Testis (tissue), 2 donors: ENCODE data around the gene GLYATL3.

Source experiments
- CTCF ChIP-seq, 3 experiments: fragments of 450-650 bp in 2 of 3; fragments of 200-600 bp in 1 of 3; sonication (generic) in 1 of 3; IDR thresholded peaks; one replicate each; pipeline ENCODE4 v1.5.1; 2016 to 2019; ENCODE audit warnings: antibody characterized with exemption in 3 of 3, mild to moderate bottlenecking in 2 of 3, moderate library complexity in 1 of 3
- POLR2A ChIP-seq: fragments of 450-650 bp; IDR thresholded peaks from one replicate; pipeline ENCODE4 v1.6.1; 2017; ENCODE audit warnings: antibody characterized with exemption, mild to moderate bottlenecking, moderate library complexity

DNA sequence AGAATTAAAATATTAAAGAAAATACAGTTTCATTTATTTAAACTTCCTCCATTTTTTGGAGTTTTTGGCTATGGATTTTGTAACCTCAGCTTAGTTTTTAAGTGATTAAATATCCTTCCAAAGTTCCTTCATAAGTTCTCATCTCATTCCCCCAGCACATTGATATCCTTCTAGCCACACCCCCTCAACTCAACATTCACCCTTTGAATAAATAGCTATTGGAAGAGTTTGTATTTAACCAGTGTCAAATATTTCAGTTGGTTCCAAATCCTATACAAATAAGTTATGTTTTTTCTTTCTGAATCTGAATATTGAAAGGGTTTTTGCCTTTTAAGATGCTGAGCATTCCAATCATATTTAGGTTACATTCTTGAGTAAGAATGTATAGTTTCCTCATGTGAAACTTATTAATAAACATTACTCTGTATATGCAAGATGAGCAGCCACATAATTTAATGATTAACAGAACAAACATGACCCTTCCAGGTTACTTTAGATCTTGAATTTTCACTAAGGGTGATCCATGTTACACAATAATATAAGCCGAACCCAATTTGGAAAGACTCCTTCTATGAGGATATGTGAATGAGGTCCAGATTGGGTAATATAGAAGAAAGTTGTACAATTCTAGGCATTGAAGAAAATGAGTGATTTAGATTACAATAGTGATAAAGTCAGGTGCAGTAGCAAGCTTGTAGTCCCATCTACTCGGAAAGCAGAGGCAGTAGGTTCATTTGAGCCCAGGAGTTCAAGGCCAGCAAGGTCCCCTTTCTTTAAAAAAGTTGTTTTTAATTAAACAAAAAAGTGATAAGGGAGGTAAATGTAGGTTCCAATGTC lies 13.6 kb downstream of the GLYATL3 start:
- no peak for TF ChIP-seq POLR2A
- TF ChIP-seq CTCF (IDR thresholded peaks at IDR 0.05): no peak
